ENCODE data around the gene KRTAP10-7. TPM values are rescaled to one million over a fixed set of nuclear protein-coding genes. Genes with fewer than 3 reads are reported as not detected.

The KRTAP10-7 gene
- total RNA-seq, 3 donors from 2014 or later: not detected

DNA sequence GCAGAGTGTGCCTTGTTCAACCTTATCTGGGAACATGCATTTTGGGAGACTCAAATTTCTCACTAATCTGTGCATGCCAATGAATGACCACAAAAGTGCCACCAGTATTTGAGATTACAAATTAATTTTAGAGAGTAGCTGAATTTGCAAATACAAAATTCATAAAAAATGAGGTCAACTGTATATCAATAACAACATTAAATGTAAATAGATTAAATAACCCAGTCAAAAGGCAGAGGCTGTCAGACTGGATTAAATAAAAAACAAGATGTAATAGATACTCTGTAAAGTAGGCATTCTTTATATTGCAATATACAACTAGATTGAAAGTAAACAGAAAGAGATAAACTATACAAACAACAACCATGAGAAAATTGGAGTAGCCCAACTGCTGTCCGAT lies 36.3 kb upstream of the KRTAP10-7 start:
- Histone ChIP-seq H3K9me3 (peaks cover 6% of the 10 kb centered on the region in 2 donors), H3K36me3 (no peaks in the 10 kb centered on the region), H3K27ac (no peak overlapping the region), H3K4me1 (no peaks in the 10 kb centered on the region), H3K27me3 (peaks cover 0 to 5% of the 10 kb centered on the region in 2 donors), H3K4me3 (no peak overlapping the region)
- no peak for DNase-seq (ENCODE audit: low spot score in 2 of 2)
- intact Hi-C loops (cut with DNase I; ENCODE audit: low total_unique reads): no loop called here
- TF ChIP-seq POLR2A (IDR thresholded peaks at IDR 0.05) (no peak), POLR2AphosphoS5 (IDR thresholded peaks at IDR 0.05) (no peak)
- TF ChIP-seq, protein P1, sequence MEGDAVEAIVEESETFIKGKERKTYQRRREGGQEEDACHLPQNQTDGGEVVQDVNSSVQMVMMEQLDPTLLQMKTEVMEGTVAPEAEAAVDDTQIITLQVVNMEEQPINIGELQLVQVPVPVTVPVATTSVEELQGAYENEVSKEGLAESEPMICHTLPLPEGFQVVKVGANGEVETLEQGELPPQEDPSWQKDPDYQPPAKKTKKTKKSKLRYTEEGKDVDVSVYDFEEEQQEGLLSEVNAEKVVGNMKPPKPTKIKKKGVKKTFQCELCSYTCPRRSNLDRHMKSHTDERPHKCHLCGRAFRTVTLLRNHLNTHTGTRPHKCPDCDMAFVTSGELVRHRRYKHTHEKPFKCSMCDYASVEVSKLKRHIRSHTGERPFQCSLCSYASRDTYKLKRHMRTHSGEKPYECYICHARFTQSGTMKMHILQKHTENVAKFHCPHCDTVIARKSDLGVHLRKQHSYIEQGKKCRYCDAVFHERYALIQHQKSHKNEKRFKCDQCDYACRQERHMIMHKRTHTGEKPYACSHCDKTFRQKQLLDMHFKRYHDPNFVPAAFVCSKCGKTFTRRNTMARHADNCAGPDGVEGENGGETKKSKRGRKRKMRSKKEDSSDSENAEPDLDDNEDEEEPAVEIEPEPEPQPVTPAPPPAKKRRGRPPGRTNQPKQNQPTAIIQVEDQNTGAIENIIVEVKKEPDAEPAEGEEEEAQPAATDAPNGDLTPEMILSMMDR (IDR thresholded peaks at IDR 0.05): no peak

DNA sequence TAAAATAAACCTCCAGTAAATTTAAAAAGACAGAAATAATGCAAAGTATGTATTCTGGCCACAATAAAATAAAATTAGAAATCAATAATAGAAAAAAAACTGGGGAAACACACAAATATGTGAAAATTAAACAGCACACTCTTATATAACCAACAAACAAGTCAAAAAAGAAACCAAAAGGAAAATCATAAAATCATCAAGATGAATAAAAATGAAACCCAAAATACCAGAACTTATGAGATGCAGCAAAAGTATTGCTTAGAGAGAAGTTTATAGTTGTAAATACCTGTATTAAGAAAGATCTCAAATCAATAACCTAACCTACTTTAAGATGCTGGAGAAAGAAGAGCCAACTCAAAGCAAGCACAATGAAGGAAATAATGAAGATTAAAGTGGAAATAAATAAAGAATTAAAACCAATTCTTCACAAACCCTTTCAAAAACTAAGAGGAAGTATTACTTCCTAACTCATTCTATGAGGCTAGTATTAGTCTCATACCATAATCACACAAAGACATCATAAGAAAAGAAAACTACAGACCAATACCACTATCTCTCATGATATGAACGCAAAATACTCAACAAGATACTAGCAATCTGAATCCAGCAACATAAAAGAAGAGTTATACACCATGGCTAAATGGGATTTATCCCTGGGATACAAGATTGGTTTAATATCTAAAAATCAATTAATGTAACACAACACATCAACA lies 35.4 kb upstream of the KRTAP10-7 start:
- H3K4me1 ChIP-seq: no peaks in the 10 kb centered on the region
- H3K36me3 ChIP-seq: no peaks in the 10 kb centered on the region
- intact Hi-C loops (cut with DNase I; ENCODE audit: low total_unique reads): no loop called here
- no peak overlapping the region for H3K27ac ChIP-seq
- H3K27me3 ChIP-seq: peaks cover 0 to 9% of the 10 kb centered on the region in 2 donors
- TF ChIP-seq POLR2A (IDR thresholded peaks at IDR 0.05): no peak
- TF ChIP-seq POLR2AphosphoS5 (IDR thresholded peaks at IDR 0.05): no peak
- DNase-seq (ENCODE audit: low spot score in 2 of 2): no peak
- peaks cover 1 to 6% of the 10 kb centered on the region in 2 donors for H3K9me3 ChIP-seq
- H3K4me3 ChIP-seq: no peak overlapping the region

DNA sequence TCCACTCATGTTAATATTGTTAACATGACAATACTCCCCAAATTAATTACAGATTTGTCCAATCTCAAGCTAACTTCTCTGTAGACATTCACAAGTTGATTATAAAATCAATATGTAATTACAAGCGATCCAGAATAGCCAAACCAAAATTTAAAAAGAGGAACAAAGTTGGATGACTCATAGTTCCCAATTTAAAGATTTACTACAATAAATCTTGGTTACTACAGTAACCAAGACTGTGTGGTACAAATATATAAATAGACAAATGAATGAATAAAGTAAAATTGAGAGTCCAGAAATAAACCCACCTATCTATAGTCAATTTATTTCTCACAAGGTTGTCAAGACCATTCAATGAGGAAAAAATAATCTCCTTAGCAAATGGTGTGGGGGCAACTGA lies 34.0 kb upstream of the KRTAP10-7 start:
- peaks cover 3 to 12% of the 10 kb centered on the region in 2 donors for H3K9me3 ChIP-seq
- DNase-seq (ENCODE audit: low spot score in 2 of 2): no peak
- intact Hi-C loops (cut with DNase I; ENCODE audit: low total_unique reads): no loop called here
- peaks cover 0 to 11% of the 10 kb centered on the region in 2 donors for H3K27me3 ChIP-seq
- H3K36me3 ChIP-seq: no peaks in the 10 kb centered on the region
- no peak overlapping the region for H3K4me3 ChIP-seq
- no peak overlapping the region for H3K27ac ChIP-seq
- no peaks in the 10 kb centered on the region for H3K4me1 ChIP-seq
- TF ChIP-seq POLR2A (IDR thresholded peaks at IDR 0.05): no peak
- TF ChIP-seq, protein P1 (IDR thresholded peaks at IDR 0.05): no peak
- TF ChIP-seq POLR2AphosphoS5 (IDR thresholded peaks at IDR 0.05): no peak

DNA sequence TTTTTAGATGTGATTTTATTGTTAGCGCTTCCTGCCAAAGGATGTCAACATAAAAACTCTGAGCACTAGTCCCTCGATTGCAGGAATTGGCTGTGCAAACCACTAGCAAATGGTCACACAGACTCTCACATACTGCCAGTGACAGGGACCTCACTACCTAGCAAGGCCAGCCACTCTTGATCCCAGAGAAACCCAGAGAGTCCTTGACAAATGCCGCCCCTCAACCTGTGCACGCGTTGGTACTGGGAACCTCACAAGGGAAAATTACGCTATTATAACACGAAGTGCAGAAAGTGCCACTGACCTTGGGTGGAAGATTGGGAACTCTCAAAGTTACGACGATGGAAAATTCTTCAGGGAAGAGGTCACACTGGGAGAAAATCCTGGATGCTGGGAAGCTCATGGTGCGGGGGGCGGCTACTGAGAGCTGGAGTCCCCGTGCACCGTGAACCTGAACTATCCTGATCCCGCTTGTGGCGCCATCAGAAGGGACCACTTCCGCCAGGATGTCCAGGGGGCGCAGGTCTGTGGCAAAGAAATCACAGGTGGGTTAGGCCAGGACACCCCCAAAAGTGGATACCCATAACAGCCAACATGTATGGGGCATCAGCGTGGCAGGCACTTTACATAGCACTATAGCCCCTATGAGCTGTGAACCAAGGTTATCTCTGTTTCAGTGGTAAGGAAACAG lies 32.8 kb upstream of the KRTAP10-7 start:
- Histone ChIP-seq H3K4me1 (no peaks in the 10 kb centered on the region), H3K36me3 (no peaks in the 10 kb centered on the region)
- DNase-seq (ENCODE audit: low spot score in 2 of 2): peak in 1 of 2 donors; percentile 43

DNA sequence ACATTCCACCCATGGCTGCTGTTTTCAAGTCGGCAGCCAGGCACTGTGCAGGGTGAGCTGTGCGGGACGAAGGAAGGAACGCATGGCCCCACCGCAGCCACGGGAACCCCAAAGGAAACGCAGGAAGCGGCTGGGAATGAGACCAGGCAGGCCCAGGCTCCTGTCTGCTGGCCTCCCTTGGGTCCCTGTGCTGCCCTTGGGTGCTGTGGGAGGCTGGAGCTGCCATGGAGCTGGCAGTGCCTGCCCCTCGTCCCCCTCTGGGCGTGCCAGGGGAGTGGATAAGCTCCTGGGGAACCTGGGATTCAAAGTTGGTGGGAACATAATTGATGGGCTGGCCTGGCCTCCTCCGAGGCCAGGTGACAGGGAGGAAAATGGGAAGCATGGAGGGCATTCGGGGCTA lies 32.1 kb upstream of the KRTAP10-7 start:
- Histone ChIP-seq H3K27me3 (peaks cover 0 to 15% of the 10 kb centered on the region in 2 donors), H3K4me1 (no peaks in the 10 kb centered on the region), H3K4me3 (no peak overlapping the region), H3K9me3 (peaks cover 7 to 9% of the 10 kb centered on the region in 2 donors), H3K27ac (no peak overlapping the region), H3K36me3 (no peaks in the 10 kb centered on the region)
- TF ChIP-seq, protein P1 (IDR thresholded peaks at IDR 0.05): no peak
- TF ChIP-seq POLR2A (IDR thresholded peaks at IDR 0.05): no peak
- intact Hi-C loops (cut with DNase I; ENCODE audit: low total_unique reads): no loop called here
- DNase-seq (ENCODE audit: low spot score in 2 of 2): peak in 1 of 2 donors; percentile 22

More for the DNA sequence above, 32.8 kb upstream of the KRTAP10-7 start:
- H3K27me3 ChIP-seq: peaks cover 0 to 11% of the 10 kb centered on the region in 2 donors
- no peak overlapping the region for H3K4me3 ChIP-seq
- H3K27ac ChIP-seq: no peak overlapping the region
- H3K9me3 ChIP-seq: peaks cover 9 to 12% of the 10 kb centered on the region in 2 donors
- TF ChIP-seq POLR2AphosphoS5 (IDR thresholded peaks at IDR 0.05) (no peak), POLR2A (IDR thresholded peaks at IDR 0.05) (no peak)
- TF ChIP-seq, protein P1 (IDR thresholded peaks at IDR 0.05): no peak
- intact Hi-C loops (cut with DNase I; ENCODE audit: low total_unique reads): no loop called here

Data from breast epithelium (tissue), 4 donors.